SK-N-SH treated with all-trans-retinoic acid at 6 μM for 48 hours (cell line): ENCODE results near the gene DHRS3.

Source experiments
- ATAC-seq: fragments of 200-7000 bp; cut with Tn5 transposase; 3 replicates; pipeline ENCODE4 v1.9.1; 2020; ENCODE audit warnings: mild to moderate bottlenecking, moderate library complexity
- ARNTL ChIP-seq: fragments of 450-650 bp; formaldehyde crosslinking; IDR thresholded peaks from 2 replicates; pipeline ENCODE4 v1.5.0; 2020; ENCODE audit warnings: low read depth, mild to moderate bottlenecking, moderate library complexity, borderline replicate concordance
- BACH2 ChIP-seq: fragments of 250-450 bp; sonication (Bioruptor Pico); IDR thresholded peaks from 2 replicates; pipeline ENCODE4 v1.9.0; 2021; ENCODE audit warnings: mild to moderate bottlenecking, borderline replicate concordance
- CSDC2 ChIP-seq: fragments of 250-450 bp; sonication (Bioruptor Pico); IDR thresholded peaks from 2 replicates; pipeline ENCODE4 v1.5.0; 2020; ENCODE audit warnings: mild to moderate bottlenecking, moderate library complexity
- ESRRG ChIP-seq: fragments of 250-450 bp; sonication (Bioruptor Pico); IDR thresholded peaks from 2 replicates; pipeline ENCODE4 v1.6.1; 2021; ENCODE audit warnings: mild to moderate bottlenecking
- GLIS3 ChIP-seq: fragments of 250-450 bp; sonication (Bioruptor Pico); IDR thresholded peaks from 2 replicates; pipeline ENCODE4 v1.5.0; 2020; ENCODE audit warnings: mild to moderate bottlenecking, moderate library complexity
- ISL1 ChIP-seq: fragments of 250-450 bp; sonication (Bioruptor Pico); IDR thresholded peaks from 2 replicates; pipeline ENCODE4 v2.1.2; 2022; ENCODE audit warnings: mild to moderate bottlenecking, moderate library complexity
- OSR1 ChIP-seq: fragments of 250-450 bp; sonication (Bioruptor Pico); IDR thresholded peaks from 2 replicates; pipeline ENCODE4 v1.8.0; 2022; ENCODE audit warnings: moderate library complexity, mild to moderate bottlenecking, inconsistent platforms
- PPARA ChIP-seq: fragments of 250-450 bp; sonication (Bioruptor Pico); IDR thresholded peaks from 2 replicates; pipeline ENCODE4 v1.5.0; 2020; ENCODE audit warnings: mild to moderate bottlenecking, borderline replicate concordance
- RARB ChIP-seq: fragments of 250-450 bp; sonication (Bioruptor Pico); IDR thresholded peaks from 2 replicates; pipeline ENCODE4 v1.8.0; 2021; ENCODE audit warnings: mild to moderate bottlenecking, moderate library complexity
- SNAI2 ChIP-seq: fragments of 250-450 bp; sonication (Bioruptor Pico); IDR thresholded peaks from 2 replicates; pipeline ENCODE4 v1.5.0; 2020; ENCODE audit warnings: mild to moderate bottlenecking, moderate library complexity
- TCF4 ChIP-seq: fragments of 250-450 bp; sonication (Bioruptor Pico); IDR thresholded peaks from 2 replicates; pipeline ENCODE4 v1.8.0; 2021; ENCODE audit warnings: mild to moderate bottlenecking, moderate library complexity, borderline replicate concordance
- TOX ChIP-seq: fragments of 250-450 bp; sonication (Bioruptor Pico); IDR thresholded peaks from 2 replicates; pipeline ENCODE4 v1.8.0; 2021; ENCODE audit warnings: mild to moderate bottlenecking, moderate library complexity, borderline replicate concordance
- ZC3H10 ChIP-seq: fragments of 250-450 bp; sonication (Bioruptor Pico); IDR thresholded peaks from 2 replicates; pipeline ENCODE4 v1.5.1; 2021; ENCODE audit warnings: mild to moderate bottlenecking, moderate library complexity
- ZFP3 ChIP-seq: fragments of 250-450 bp; sonication (Bioruptor Pico); IDR thresholded peaks from 2 replicates; pipeline ENCODE4 v1.5.0; 2020; ENCODE audit warnings: mild to moderate bottlenecking, moderate library complexity
- ZFP30 ChIP-seq: fragments of 450-650 bp; formaldehyde crosslinking; IDR thresholded peaks from 2 replicates; pipeline ENCODE4 v1.5.0; 2022; ENCODE audit warnings: mild to moderate bottlenecking, moderate library complexity
- ZNF565 ChIP-seq: fragments of 450-650 bp; formaldehyde crosslinking; conservative IDR thresholded peaks from 2 replicates; pipeline ENCODE4 v1.5.0; 2020; ENCODE audit warnings: low read depth, mild to moderate bottlenecking, moderate library complexity
- ZNF70 ChIP-seq: fragments of 450-650 bp; formaldehyde crosslinking; IDR thresholded peaks from 2 replicates; pipeline ENCODE4 v1.5.0; 2020; ENCODE audit warnings: mild to moderate bottlenecking, moderate library complexity
- ZNF8 ChIP-seq: fragments of 450-650 bp; formaldehyde crosslinking; IDR thresholded peaks from 2 replicates; pipeline ENCODE4 v1.5.0; 2020; ENCODE audit warnings: mild to moderate bottlenecking, moderate library complexity
- TF ChIP-seq, protein P1 (sequence below): fragments of 250-450 bp; sonication (Bioruptor Pico); IDR thresholded peaks from 2 replicates; pipeline ENCODE4 v1.8.0; 2021; ENCODE audit warnings: low read depth, mild to moderate bottlenecking, moderate library complexity, borderline replicate concordance
- TF ChIP-seq, protein P2 (sequence below): fragments of 250-450 bp; sonication (Bioruptor Pico); IDR thresholded peaks from 2 replicates; pipeline ENCODE4 v1.5.0; 2020; ENCODE audit warnings: mild to moderate bottlenecking, moderate library complexity
- TF ChIP-seq, protein P3 (sequence below): fragments of 250-450 bp; sonication (Bioruptor Pico); IDR thresholded peaks from 2 replicates; pipeline ENCODE4 v1.8.0; 2020; ENCODE audit warnings: mild to moderate bottlenecking, moderate library complexity, borderline replicate concordance
- TF ChIP-seq, protein P4 (sequence below): fragments of 250-450 bp; sonication (Bioruptor Pico); IDR thresholded peaks from 2 replicates; pipeline ENCODE4 v1.5.1; 2020; ENCODE audit warnings: low read depth, mild to moderate bottlenecking, moderate library complexity

The DHRS3 gene

DNA sequence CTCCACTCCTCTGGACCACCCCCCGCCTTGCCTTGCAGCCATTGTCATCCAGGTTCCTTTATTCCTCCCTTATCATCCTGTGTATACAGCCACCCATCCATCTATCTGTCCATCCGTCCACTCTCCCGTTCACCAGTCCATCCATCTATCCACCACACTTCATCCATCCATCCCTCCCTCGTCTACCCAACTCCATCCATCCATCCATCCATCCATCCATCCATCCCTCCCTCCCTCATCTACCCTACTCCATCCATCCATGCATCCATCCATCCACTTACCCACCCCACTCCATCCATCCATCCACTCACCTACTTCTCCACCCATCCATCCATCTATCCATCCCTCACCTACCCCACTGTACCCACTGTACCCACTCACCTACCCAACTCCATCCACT, 35.4 kb downstream of the DHRS3 start:
- TF ChIP-seq, protein P1, sequence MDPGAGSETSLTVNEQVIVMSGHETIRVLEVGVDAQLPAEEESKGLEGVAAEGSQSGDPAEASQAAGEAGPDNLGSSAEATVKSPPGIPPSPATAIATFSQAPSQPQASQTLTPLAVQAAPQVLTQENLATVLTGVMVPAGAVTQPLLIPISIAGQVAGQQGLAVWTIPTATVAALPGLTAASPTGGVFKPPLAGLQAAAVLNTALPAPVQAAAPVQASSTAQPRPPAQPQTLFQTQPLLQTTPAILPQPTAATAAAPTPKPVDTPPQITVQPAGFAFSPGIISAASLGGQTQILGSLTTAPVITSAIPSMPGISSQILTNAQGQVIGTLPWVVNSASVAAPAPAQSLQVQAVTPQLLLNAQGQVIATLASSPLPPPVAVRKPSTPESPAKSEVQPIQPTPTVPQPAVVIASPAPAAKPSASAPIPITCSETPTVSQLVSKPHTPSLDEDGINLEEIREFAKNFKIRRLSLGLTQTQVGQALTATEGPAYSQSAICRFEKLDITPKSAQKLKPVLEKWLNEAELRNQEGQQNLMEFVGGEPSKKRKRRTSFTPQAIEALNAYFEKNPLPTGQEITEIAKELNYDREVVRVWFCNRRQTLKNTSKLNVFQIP, result no peak
- TF ChIP-seq ZNF8 (CRISPR knock-in tag) (no peak), TCF4 (no peak), CSDC2 (CRISPR knock-in tag) (no peak), ZNF70 (CRISPR knock-in tag) (no peak), GLIS3 (CRISPR knock-in tag) (no peak), BACH2 (CRISPR knock-in tag) (no peak), ESRRG (CRISPR knock-in tag) (no peak), ZFP30 (CRISPR knock-in tag) (no peak), TOX (CRISPR knock-in tag) (no peak), ISL1 (CRISPR knock-in tag) (no peak), RARB (no peak; the same call in 1 of the 2 replicates), SNAI2 (CRISPR knock-in tag) (no peak), PPARA (CRISPR knock-in tag) (no peak), ZNF565 (no peak), ZC3H10 (CRISPR knock-in tag) (no peak), ZFP3 (CRISPR knock-in tag) (no peak), OSR1 (no peak)
- TF ChIP-seq, protein P2, sequence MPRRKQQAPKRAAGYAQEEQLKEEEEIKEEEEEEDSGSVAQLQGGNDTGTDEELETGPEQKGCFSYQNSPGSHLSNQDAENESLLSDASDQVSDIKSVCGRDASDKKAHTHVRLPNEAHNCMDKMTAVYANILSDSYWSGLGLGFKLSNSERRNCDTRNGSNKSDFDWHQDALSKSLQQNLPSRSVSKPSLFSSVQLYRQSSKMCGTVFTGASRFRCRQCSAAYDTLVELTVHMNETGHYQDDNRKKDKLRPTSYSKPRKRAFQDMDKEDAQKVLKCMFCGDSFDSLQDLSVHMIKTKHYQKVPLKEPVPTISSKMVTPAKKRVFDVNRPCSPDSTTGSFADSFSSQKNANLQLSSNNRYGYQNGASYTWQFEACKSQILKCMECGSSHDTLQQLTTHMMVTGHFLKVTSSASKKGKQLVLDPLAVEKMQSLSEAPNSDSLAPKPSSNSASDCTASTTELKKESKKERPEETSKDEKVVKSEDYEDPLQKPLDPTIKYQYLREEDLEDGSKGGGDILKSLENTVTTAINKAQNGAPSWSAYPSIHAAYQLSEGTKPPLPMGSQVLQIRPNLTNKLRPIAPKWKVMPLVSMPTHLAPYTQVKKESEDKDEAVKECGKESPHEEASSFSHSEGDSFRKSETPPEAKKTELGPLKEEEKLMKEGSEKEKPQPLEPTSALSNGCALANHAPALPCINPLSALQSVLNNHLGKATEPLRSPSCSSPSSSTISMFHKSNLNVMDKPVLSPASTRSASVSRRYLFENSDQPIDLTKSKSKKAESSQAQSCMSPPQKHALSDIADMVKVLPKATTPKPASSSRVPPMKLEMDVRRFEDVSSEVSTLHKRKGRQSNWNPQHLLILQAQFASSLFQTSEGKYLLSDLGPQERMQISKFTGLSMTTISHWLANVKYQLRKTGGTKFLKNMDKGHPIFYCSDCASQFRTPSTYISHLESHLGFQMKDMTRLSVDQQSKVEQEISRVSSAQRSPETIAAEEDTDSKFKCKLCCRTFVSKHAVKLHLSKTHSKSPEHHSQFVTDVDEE (CRISPR knock-in tag), result no peak
- TF ChIP-seq, protein P3, sequence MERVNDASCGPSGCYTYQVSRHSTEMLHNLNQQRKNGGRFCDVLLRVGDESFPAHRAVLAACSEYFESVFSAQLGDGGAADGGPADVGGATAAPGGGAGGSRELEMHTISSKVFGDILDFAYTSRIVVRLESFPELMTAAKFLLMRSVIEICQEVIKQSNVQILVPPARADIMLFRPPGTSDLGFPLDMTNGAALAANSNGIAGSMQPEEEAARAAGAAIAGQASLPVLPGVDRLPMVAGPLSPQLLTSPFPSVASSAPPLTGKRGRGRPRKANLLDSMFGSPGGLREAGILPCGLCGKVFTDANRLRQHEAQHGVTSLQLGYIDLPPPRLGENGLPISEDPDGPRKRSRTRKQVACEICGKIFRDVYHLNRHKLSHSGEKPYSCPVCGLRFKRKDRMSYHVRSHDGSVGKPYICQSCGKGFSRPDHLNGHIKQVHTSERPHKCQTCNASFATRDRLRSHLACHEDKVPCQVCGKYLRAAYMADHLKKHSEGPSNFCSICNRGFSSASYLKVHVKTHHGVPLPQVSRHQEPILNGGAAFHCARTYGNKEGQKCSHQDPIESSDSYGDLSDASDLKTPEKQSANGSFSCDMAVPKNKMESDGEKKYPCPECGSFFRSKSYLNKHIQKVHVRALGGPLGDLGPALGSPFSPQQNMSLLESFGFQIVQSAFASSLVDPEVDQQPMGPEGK (CRISPR knock-in tag), result no peak
- TF ChIP-seq, all 23 proteins: peak for 0
- no peak for ATAC-seq

DNA sequence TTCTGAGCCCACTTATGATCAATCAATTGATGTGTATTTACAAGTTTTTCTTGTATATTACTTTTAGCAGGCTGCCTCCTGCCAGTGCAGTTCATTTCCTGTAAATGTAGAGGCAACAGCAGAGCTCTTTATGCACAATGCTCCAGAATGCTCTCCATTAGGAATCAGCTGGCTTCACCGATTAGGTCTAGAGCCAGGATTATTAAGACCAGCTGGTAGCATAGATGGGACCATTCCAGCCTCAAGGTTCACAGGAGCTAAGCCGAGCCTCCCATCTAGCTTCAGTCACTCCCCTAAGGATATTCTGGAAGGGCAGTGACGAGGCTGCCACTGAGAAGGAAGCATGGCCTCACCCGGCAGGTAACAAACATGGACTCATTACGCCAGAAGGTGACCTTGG, 36.8 kb downstream of the DHRS3 start:
- ATAC-seq, result no peak; the same call in 2 of the 3 replicates
- TF ChIP-seq CSDC2 (CRISPR knock-in tag) (no peak), ZNF565 (no peak), OSR1 (no peak), ZFP3 (CRISPR knock-in tag) (no peak), ZNF70 (CRISPR knock-in tag) (no peak), ZC3H10 (CRISPR knock-in tag) (no peak), GLIS3 (CRISPR knock-in tag) (no peak), ARNTL (CRISPR knock-in tag) (no peak), BACH2 (CRISPR knock-in tag) (no peak), ISL1 (CRISPR knock-in tag) (no peak), PPARA (CRISPR knock-in tag) (no peak), TCF4 (no peak; the same call in 1 of the 2 replicates), RARB (no peak), ZFP30 (CRISPR knock-in tag) (no peak)
- TF ChIP-seq, protein P1, result no peak
- TF ChIP-seq, protein P2 (CRISPR knock-in tag), result no peak
- TF ChIP-seq, protein P4, sequence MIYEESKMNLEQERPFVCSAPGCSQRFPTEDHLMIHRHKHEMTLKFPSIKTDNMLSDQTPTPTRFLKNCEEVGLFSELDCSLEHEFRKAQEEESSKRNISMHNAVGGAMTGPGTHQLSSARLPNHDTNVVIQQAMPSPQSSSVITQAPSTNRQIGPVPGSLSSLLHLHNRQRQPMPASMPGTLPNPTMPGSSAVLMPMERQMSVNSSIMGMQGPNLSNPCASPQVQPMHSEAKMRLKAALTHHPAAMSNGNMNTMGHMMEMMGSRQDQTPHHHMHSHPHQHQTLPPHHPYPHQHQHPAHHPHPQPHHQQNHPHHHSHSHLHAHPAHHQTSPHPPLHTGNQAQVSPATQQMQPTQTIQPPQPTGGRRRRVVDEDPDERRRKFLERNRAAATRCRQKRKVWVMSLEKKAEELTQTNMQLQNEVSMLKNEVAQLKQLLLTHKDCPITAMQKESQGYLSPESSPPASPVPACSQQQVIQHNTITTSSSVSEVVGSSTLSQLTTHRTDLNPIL (CRISPR knock-in tag), result no peak
